Mesothelial cell of epicardium (in vitro differentiated cells): ENCODE results near the gene TSPAN7. TPM values are rescaled to one million over a fixed set of nuclear protein-coding genes. Genes with fewer than 3 reads are reported as not detected.

ENCODE experiments used
- DNase-seq, 2 experiments: peaks; one replicate each; pipeline ENCODE4 v3.0.0; 2021; ENCODE audit warnings: low spot score in 2 of 2; ENCODE audit not compliant: unreplicated experiment in 2 of 2
- H3K27ac Mint-ChIP-seq: 2 replicates; pipeline ENCODE4 v1.8.0; 2021; ENCODE audit warnings: mixed read lengths
- H3K27me3 Mint-ChIP-seq: 2 replicates; pipeline ENCODE4 v1.8.0; 2021; ENCODE audit warnings: low read depth, mixed read lengths
- H3K36me3 Mint-ChIP-seq: 2 replicates; pipeline ENCODE4 v1.8.0; 2021; ENCODE audit warnings: mixed read lengths
- H3K4me1 Mint-ChIP-seq: 2 replicates; pipeline ENCODE4 v1.8.0; 2021; ENCODE audit warnings: mixed read lengths
- H3K4me3 Mint-ChIP-seq: 2 replicates; pipeline ENCODE4 v1.8.0; 2021; ENCODE audit warnings: mild to moderate bottlenecking, moderate library complexity, mixed read lengths
- H3K9me3 Mint-ChIP-seq: 2 replicates; pipeline ENCODE4 v1.8.0; 2021; ENCODE audit warnings: mixed read lengths
- total RNA-seq: library from RNA; stranded (reverse); gene quantifications from 3 replicates; pipeline ENCODE4 v1.2.1, GENCODE V29; 2021
- TF ChIP-seq, protein P1 (sequence below): fragments of 200-600 bp; sonication (generic); IDR thresholded peaks from one replicate; pipeline ENCODE4 v1.5.0; 2021; ENCODE audit warnings: antibody characterized with exemption; ENCODE audit not compliant: unreplicated experiment

TSPAN7 gene
- total RNA-seq, 1 donor from 2014 or later, result 10.1 TPM

DNA sequence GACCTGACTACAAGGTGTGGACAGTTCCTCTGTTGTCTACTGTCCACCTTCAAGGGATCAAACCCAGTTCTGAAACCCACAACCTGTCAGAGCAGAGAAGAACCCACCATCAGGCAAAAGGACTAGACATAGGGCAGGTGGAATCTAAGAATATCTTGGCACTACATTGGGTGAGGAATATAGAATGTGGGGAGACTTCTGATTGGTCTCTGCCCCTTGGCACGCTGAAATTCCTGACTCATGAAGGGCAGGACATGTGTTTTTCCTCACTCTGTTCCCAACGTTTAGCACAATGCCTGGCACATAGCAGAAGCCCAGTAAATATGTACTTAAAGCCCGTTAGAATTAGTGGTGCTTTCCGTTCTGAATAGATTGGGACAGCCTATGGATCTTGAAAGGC lies 59.3 kb downstream of the TSPAN7 start:
- TF ChIP-seq, protein P1, sequence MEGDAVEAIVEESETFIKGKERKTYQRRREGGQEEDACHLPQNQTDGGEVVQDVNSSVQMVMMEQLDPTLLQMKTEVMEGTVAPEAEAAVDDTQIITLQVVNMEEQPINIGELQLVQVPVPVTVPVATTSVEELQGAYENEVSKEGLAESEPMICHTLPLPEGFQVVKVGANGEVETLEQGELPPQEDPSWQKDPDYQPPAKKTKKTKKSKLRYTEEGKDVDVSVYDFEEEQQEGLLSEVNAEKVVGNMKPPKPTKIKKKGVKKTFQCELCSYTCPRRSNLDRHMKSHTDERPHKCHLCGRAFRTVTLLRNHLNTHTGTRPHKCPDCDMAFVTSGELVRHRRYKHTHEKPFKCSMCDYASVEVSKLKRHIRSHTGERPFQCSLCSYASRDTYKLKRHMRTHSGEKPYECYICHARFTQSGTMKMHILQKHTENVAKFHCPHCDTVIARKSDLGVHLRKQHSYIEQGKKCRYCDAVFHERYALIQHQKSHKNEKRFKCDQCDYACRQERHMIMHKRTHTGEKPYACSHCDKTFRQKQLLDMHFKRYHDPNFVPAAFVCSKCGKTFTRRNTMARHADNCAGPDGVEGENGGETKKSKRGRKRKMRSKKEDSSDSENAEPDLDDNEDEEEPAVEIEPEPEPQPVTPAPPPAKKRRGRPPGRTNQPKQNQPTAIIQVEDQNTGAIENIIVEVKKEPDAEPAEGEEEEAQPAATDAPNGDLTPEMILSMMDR, result no peak
- Mint-ChIP-seq H3K36me3 (no peaks in the 10 kb centered on the region), H3K9me3 (peaks cover 27% of the 10 kb centered on the region), H3K4me1 (no peaks in the 10 kb centered on the region), H3K27ac (no peak overlapping the region), H3K27me3 (peaks cover 8% of the 10 kb centered on the region), H3K4me3 (no peak overlapping the region)
- no peak for DNase-seq

DNA sequence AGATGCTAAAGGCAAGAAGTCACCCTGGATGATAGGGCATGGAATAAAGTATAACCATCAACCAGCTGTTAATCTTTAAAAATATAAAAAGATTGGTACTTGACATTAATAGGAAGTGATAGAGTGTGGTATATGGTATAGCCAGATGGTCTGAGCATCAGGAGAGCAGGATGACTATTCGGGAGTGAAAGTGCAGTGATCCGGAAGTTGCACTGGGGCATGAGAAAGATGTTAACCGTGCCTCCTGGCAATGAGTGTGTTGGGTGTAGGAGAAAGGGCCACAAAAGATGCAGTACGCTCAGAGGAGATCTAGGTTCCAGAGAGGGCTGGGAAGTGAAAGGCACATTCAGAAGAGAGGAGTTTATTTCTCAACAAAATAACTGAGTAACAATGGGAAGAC lies 65.0 kb downstream of the TSPAN7 start:
- DNase-seq, result no peak
- Mint-ChIP-seq H3K27me3 (peaks cover 7% of the 10 kb centered on the region), H3K4me1 (no peaks in the 10 kb centered on the region), H3K9me3 (peaks cover 22% of the 10 kb centered on the region), H3K27ac (no peak overlapping the region), H3K4me3 (no peak overlapping the region), H3K36me3 (no peaks in the 10 kb centered on the region)
- TF ChIP-seq, protein P1, result no peak

DNA sequence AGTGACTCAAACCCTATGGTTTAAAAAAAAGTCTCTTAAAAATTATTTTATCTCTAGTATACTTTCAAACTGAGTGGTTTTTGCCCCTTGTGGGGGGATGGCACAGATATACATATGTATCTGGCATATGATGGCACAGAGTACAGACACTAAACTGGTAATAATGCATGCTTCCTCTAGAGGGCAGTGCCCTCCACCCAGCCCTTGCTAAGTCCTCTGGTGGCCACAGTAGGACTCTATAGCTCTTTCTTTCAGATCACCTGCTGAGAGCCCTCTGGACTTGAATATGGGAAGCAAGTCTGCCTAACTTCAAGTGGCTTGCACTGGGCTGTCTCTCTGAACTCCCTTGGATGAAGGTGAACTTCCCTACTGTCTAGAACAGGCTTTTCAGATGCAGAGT lies 66.3 kb downstream of the TSPAN7 start:
- Mint-ChIP-seq H3K27ac (no peak overlapping the region), H3K36me3 (no peaks in the 10 kb centered on the region), H3K4me3 (no peak overlapping the region), H3K4me1 (no peaks in the 10 kb centered on the region), H3K27me3 (peaks cover 5% of the 10 kb centered on the region), H3K9me3 (peaks cover 19% of the 10 kb centered on the region)
- no peak for DNase-seq
- TF ChIP-seq, protein P1, result no peak

DNA sequence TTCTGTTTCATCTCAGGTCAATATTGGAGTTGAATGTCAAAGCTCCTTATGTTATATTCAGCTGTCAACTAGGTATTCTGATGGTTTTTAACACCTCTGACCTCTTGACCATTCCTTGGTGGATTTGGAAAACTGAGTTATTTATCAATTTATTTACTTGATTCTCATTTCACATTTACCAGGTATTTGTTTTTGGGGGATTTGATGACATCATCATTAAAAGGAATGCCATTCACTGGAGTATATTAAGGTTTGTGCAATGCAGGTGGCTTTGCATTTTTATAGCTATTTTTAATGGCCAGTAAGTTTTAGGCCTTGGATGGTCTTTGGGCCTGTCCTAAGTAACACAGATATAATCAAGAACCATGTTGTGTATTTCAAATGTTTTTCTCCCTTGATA lies 67.2 kb downstream of the TSPAN7 start:
- Mint-ChIP-seq H3K27me3 (no peaks in the 10 kb centered on the region), H3K36me3 (no peaks in the 10 kb centered on the region), H3K4me3 (no peak overlapping the region), H3K4me1 (no peaks in the 10 kb centered on the region), H3K27ac (no peak overlapping the region), H3K9me3 (peaks cover 16% of the 10 kb centered on the region)
- TF ChIP-seq, protein P1, result no peak
- DNase-seq, result no peak

DNA sequence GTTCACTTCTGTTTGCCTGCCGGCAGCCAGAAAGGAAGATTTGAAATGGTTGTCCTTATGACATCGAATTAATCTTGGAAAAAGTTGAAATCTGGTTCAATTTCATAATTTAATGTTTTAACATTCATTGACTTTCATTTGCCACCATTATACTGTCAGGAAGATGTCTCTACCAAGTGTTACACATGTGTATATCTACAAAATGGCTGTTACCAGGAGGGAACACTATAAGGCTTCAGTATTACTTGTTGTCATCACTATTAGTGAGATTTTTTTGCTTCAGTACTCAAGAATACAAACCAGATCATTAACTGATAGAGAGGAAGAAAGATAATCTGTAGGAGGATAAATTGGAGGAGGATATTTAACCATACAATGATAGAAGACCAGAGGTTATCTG lies 71.2 kb downstream of the TSPAN7 start:
- no peak overlapping the region for H3K4me3 Mint-ChIP-seq
- no peak overlapping the region for H3K27ac Mint-ChIP-seq
- no peaks in the 10 kb centered on the region for H3K36me3 Mint-ChIP-seq
- no peak for DNase-seq
- H3K4me1 Mint-ChIP-seq, result no peaks in the 10 kb centered on the region
- no peaks in the 10 kb centered on the region for H3K27me3 Mint-ChIP-seq
- TF ChIP-seq, protein P1, result no peak
- H3K9me3 Mint-ChIP-seq, result peaks cover 25% of the 10 kb centered on the region

DNA sequence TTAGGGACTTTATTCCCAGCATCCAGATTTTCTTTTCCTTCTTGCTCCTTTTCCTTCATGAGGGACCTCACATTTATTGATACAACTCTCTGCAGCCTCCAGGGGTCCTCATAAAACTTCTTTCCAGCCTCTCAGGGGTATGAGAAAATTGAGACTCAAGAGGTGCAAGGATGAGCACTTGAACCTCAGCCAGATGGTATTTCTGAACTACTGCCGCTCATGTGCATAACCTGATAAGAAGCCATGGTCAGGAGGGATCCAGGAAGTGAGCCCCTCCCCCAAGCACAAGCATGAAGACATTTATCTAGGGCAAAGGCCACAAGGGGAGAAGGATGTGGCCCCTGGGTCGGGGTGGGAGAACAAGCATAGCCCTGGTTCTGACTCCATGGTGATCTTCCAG lies 73.3 kb downstream of the TSPAN7 start:
- Mint-ChIP-seq H3K36me3 (no peaks in the 10 kb centered on the region), H3K27me3 (no peaks in the 10 kb centered on the region), H3K4me1 (peaks cover 8% of the 10 kb centered on the region), H3K27ac (no peak overlapping the region), H3K9me3 (peaks cover 28% of the 10 kb centered on the region), H3K4me3 (no peak overlapping the region)
- TF ChIP-seq, protein P1, result no peak
- no peak for DNase-seq
